B cell (primary cell): ENCODE results near the gene CLASP1. TPM values are rescaled to one million over a fixed set of nuclear protein-coding genes. Genes with fewer than 3 reads are reported as not detected.
"Not testable (repeated sequence)": the region's sequence is repeated elsewhere in the genome, so short reads cannot be mapped to it uniquely, and the experiment has no call there.

ENCODE experiments used
- ATAC-seq: fragments of 200-7000 bp; cut with Tn5 transposase; one replicate; pipeline ENCODE4 v1.10.0; 2021; ENCODE audit warnings: low read depth, mild to moderate bottlenecking, moderate number of reproducible peaks, moderate library complexity
- CTCF ChIA-PET: fragments of 350-600 bp; sonication (Branson Sonifier 250); formaldehyde crosslinking; loops from one replicate; lab custom pipeline; 2021; ENCODE audit warnings: antibody characterized with exemption, inconsistent platforms; lab: Charles Lee
- POLR2A ChIA-PET: fragments of 350-600 bp; sonication (Branson Sonifier 250); formaldehyde crosslinking; loops from one replicate; lab custom pipeline; 2021; ENCODE audit warnings: antibody characterized with exemption; lab: Charles Lee
- DNase-seq: peaks from one replicate; pipeline ENCODE4 v3.0.0; 2013
- H2AFZ ChIP-seq: 2 replicates; pipeline ENCODE4 v1.6.1; 2012; ENCODE audit warnings: mild to moderate bottlenecking, low read depth, low read length; ENCODE audit not compliant: insufficient read depth, poor library complexity, severe bottlenecking
- H3K27ac ChIP-seq, 2 donors: 1 replicate in 1 of 2; 2 replicates in 1 of 2; pipeline ENCODE4 v1.5.1; 2012 to 2013; ENCODE audit warnings: low read length in 2 of 2, mild to moderate bottlenecking in 2 of 2, moderate library complexity in 1 of 2
- H3K27me3 ChIP-seq, 4 experiments: fragments of 200-600 bp in 1 of 4; sonication (generic) in 1 of 4; replicated peaks in 1 of 4; 1 replicate in 2 of 4; 2 replicates in 2 of 4; pipeline versions ENCODE4 v1.6.1 to v1.7.0; 2013 to 2016; ENCODE audit warnings: low read length in 3 of 4, mild to moderate bottlenecking in 2 of 4, mixed read lengths in 1 of 4, moderate library complexity in 1 of 4; ENCODE audit not compliant: insufficient read depth in 4 of 4, control insufficient read depth in 3 of 4; ENCODE audit errors: control extremely low read depth in 1 of 4
- H3K36me3 ChIP-seq, 2 experiments: replicated peaks in 1 of 2; 1 replicate in 1 of 2; 2 replicates in 1 of 2; pipeline versions ENCODE4 v1.6.1 to v1.7.1; 2013; ENCODE audit warnings: low read length in 1 of 2; ENCODE audit not compliant: insufficient read depth in 2 of 2, control insufficient read depth in 1 of 2; ENCODE audit errors: control extremely low read depth in 1 of 2, extremely low read depth in 1 of 2
- H3K4me1 ChIP-seq, 2 donors: fragments of 200-600 bp in 1 of 2; sonication (generic) in 1 of 2; 1 replicate in 1 of 2; 2 replicates in 1 of 2; pipeline versions ENCODE4 v1.5.1 to v1.6.1; 2013 to 2017; ENCODE audit warnings: low read length in 2 of 2; ENCODE audit not compliant: control insufficient read depth in 2 of 2, insufficient read depth in 2 of 2
- H3K4me2 ChIP-seq: replicated peaks from 2 replicates; pipeline ENCODE3; 2012; ENCODE audit warnings: mild to moderate bottlenecking, low read depth, low read length; ENCODE audit not compliant: poor library complexity, severe bottlenecking
- H3K4me3 ChIP-seq, 5 experiments: fragments of 200-600 bp in 1 of 5; sonication (generic) in 1 of 5; 1 replicate in 3 of 5; 2 replicates in 2 of 5; pipeline versions ENCODE4 v1.5.1 to v1.7.0; 2011 to 2016; ENCODE audit warnings: low read length in 4 of 5, mild to moderate bottlenecking in 4 of 5, low read depth in 2 of 5, control low read depth in 1 of 5, moderate library complexity in 1 of 5; ENCODE audit not compliant: insufficient read depth in 1 of 5; ENCODE audit errors: control extremely low read depth in 1 of 5, extremely low read depth in 1 of 5
- H3K79me2 ChIP-seq: fragments of 200-600 bp; sonication (generic); one replicate; pipeline ENCODE4 v1.6.0; 2016; ENCODE audit warnings: low read length; ENCODE audit not compliant: control insufficient read depth, insufficient read depth
- H3K9ac ChIP-seq: fragments of 200-600 bp; sonication (generic); 2 replicates; pipeline ENCODE4 v1.6.1; 2017; ENCODE audit warnings: mild to moderate bottlenecking, low read length, moderate library complexity
- H3K9me3 ChIP-seq, 3 donors: one replicate each; pipeline versions ENCODE4 v1.6.1 to v1.7.1; 2013; ENCODE audit warnings: low read length in 2 of 3; ENCODE audit not compliant: control insufficient read depth in 2 of 3, insufficient read depth in 1 of 3; ENCODE audit errors: control extremely low read depth in 1 of 3
- H4K20me1 ChIP-seq: 2 replicates; pipeline ENCODE4 v1.6.0; 2012; ENCODE audit warnings: mild to moderate bottlenecking, low read length; ENCODE audit not compliant: insufficient read depth, control insufficient read depth, poor library complexity, severe bottlenecking
- H3K27ac Mint-ChIP-seq: one replicate; pipeline ENCODE4 v1.8.0; 2021; ENCODE audit warnings: mixed read lengths
- H3K27me3 Mint-ChIP-seq: one replicate; pipeline ENCODE4 v1.8.0; 2021; ENCODE audit warnings: mixed read lengths
- H3K4me1 Mint-ChIP-seq: one replicate; pipeline ENCODE4 v1.8.0; 2021; ENCODE audit warnings: mixed read lengths
- H3K4me3 Mint-ChIP-seq: one replicate; pipeline ENCODE4 v1.8.0; 2021; ENCODE audit warnings: mixed read lengths
- H3K9me3 Mint-ChIP-seq: one replicate; pipeline ENCODE4 v1.8.0; 2022; ENCODE audit warnings: mixed read lengths; ENCODE audit not compliant: insufficient read depth
- CTCF ChIP-seq: fragments of 200-600 bp; IDR thresholded peaks from one replicate; pipeline ENCODE4 v1.8.0; 2022; ENCODE audit warnings: antibody characterized with exemption, mild to moderate bottlenecking
- EZH2 ChIP-seq: IDR thresholded peaks from 2 replicates; pipeline ENCODE4 v1.6.1; 2012; ENCODE audit warnings: borderline replicate concordance, low read depth, mild to moderate bottlenecking, moderate library complexity, low read length; ENCODE audit not compliant: insufficient read depth, poor library complexity, severe bottlenecking
- WGBS: methylation state at CpG from one replicate; pipeline ENCODE4 v1.1.5; 2013; ENCODE audit warnings: missing lambda C conversion rate; ENCODE audit not compliant: insufficient coverage; 5-methylcytosine and 5-hydroxymethylcytosine counted together
- intact Hi-C: fragments of 100-400 bp; cut with micrococcal nuclease; formaldehyde crosslinking; loops from one replicate; pipeline ENCODE4 v1.10.0; 2022
- polyA plus RNA-seq: library from polyadenylated mRNA; depleted of rRNA; stranded (reverse); fragments of >200 nt; gene quantifications from 2 replicates; pipeline ENCODE4 v1.2.3, GENCODE V29; 2012
- total RNA-seq, 2 donors: library from RNA; stranded (reverse); fragments of 120-200 nt in 1 of 2; gene quantifications; 1 replicate in 1 of 2; 2 replicates in 1 of 2; pipeline versions ENCODE4 v1.2.3 to v1.2.4, GENCODE V29; 2013 to 2022

The CLASP1 gene
- total and polyA plus RNA-seq, 2 donors (not counting 1 experiment from before 2014, with no cell fraction given) = 8.7 to 88.0 TPM

- H2AFZ ChIP-seq = no peak overlapping the region
- no peaks in the 10 kb centered on the region for H3K4me1 ChIP-seq
- H3K27ac ChIP-seq = no peak overlapping the region
- H3K9ac ChIP-seq = no peak overlapping the region
- H3K79me2 ChIP-seq = peaks cover 9% of the 10 kb centered on the region
- Mint-ChIP-seq H3K9me3 (no peaks in the 10 kb centered on the region), H3K4me3 (no peak overlapping the region), H3K27ac (no peak overlapping the region), H3K27me3 (no peaks in the 10 kb centered on the region), H3K4me1 (no peaks in the 10 kb centered on the region)
- no peaks in the 10 kb centered on the region for H3K27me3 ChIP-seq
- CTCF ChIA-PET = no interaction called here
- 78% methylated on average over 6 of the region's 6 CpGs for WGBS
- POLR2A ChIA-PET = no interaction called here
- no peak for DNase-seq
- peaks cover 2 to 15% of the 10 kb centered on the region in 2 experiments for H3K36me3 ChIP-seq
- H3K9me3 ChIP-seq = no peaks in the 10 kb centered on the region
- no peak overlapping the region for H3K4me2 ChIP-seq
- TF ChIP-seq CTCF (no peak), EZH2 (no peak)
- H4K20me1 ChIP-seq = no peaks in the 10 kb centered on the region
- no peak overlapping the region for H3K4me3 ChIP-seq
- ATAC-seq = no peak
- intact Hi-C loops = no loop called here
Observed at GRCh38 chr2:121659933-121660332, 10.7 kb upstream of the CLASP1 start.

GRCh38 chr2:121658393-121658792 is 9.1 kb upstream of the CLASP1 start:
- intact Hi-C loops, H4K20me1 ChIP-seq, DNase-seq, H3K27me3 ChIP-seq, ATAC-seq, H3K9me3 Mint-ChIP-seq, H3K9ac ChIP-seq, H3K4me1 Mint-ChIP-seq, H3K4me3 Mint-ChIP-seq, H3K9me3 ChIP-seq, H3K4me2 ChIP-seq, H3K4me3 ChIP-seq, H2AFZ ChIP-seq, H3K27me3 Mint-ChIP-seq, H3K4me1 ChIP-seq, H3K27ac Mint-ChIP-seq, H3K79me2 ChIP-seq, H3K27ac ChIP-seq: not testable (repeated sequence)
- WGBS = 95% methylated on average over 1 of the region's 1 CpG
- ChIA-PET POLR2A (interaction anchor here (0.6 kb wide), 1 partner anchor 108 kb away, joined by 5 read pairs; no protein-coding TSS in a partner anchor), CTCF (interaction anchor here (1.5 kb wide), 1 partner anchor 63 kb away, joined by 3 read pairs; no protein-coding TSS in a partner anchor)
- H3K36me3 ChIP-seq = peaks cover 2 to 15% of the 10 kb centered on the region in 2 experiments
